Astrocyte of the spinal cord (primary cell): ENCODE measurements around the gene ZFR.

Experiments used
- DNase-seq: peaks from one replicate; pipeline ENCODE4 v3.0.0; 2011; ENCODE audit warnings: low read depth, low spot score
- H3K4me3 ChIP-seq: 2 replicates; pipeline ENCODE4 v1.5.1; 2011; ENCODE audit warnings: low read depth, mild to moderate bottlenecking, low read length, moderate library complexity
- in situ Hi-C: cut with HindIII; loops from 2 replicates; pipeline ENCODE4 v1.10.0; 2017; ENCODE audit warnings: low sequenced_read_pairs
- TF ChIP-seq, protein P1 (sequence below): IDR thresholded peaks from 2 replicates; pipeline ENCODE4 v1.5.1; 2012; ENCODE audit warnings: low read depth, mild to moderate bottlenecking, low read length, inconsistent platforms

Gene ZFR

GRCh38 chr5:32358611-32359010 is 85.9 kb downstream of the ZFR start:
- H3K4me3 ChIP-seq: no peak overlapping the region
- in situ Hi-C loops: no loop called here
- DNase-seq: no peak
- TF ChIP-seq, protein P1, sequence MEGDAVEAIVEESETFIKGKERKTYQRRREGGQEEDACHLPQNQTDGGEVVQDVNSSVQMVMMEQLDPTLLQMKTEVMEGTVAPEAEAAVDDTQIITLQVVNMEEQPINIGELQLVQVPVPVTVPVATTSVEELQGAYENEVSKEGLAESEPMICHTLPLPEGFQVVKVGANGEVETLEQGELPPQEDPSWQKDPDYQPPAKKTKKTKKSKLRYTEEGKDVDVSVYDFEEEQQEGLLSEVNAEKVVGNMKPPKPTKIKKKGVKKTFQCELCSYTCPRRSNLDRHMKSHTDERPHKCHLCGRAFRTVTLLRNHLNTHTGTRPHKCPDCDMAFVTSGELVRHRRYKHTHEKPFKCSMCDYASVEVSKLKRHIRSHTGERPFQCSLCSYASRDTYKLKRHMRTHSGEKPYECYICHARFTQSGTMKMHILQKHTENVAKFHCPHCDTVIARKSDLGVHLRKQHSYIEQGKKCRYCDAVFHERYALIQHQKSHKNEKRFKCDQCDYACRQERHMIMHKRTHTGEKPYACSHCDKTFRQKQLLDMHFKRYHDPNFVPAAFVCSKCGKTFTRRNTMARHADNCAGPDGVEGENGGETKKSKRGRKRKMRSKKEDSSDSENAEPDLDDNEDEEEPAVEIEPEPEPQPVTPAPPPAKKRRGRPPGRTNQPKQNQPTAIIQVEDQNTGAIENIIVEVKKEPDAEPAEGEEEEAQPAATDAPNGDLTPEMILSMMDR: no peak

DNA sequence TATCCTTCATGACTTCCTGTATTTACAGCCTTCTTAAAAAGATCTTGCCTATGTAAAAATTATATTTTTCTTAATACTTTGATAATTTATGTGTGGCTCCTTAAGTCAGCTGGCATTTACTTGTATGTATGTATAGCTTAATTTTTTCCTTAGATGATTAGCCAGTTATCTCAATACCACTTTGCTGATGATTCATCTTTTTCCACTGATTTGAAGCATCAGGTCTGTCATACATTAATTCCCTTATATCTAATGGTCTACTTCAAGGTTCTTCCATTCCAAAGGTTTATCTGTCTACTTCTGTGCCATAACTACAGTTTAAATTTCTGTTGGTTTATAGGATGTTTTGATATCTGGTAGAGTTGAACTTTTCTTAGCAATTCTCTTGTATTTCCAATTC is 86.9 kb downstream of the ZFR start:
- no peak overlapping the region for H3K4me3 ChIP-seq
- TF ChIP-seq, protein P1: no peak
- in situ Hi-C loops: no loop called here
- DNase-seq: no peak

- in situ Hi-C loops: no loop called here
- no peak for DNase-seq
- H3K4me3 ChIP-seq: no peak overlapping the region
- TF ChIP-seq, protein P1: no peak
Observed at GRCh38 chr5:32355686-32356085, 88.9 kb downstream of the ZFR start.

GRCh38 chr5:32353420-32353819 is 91.1 kb downstream of the ZFR start:
- DNase-seq: no peak
- in situ Hi-C loops: no loop called here
- TF ChIP-seq, protein P1: no peak
- H3K4me3 ChIP-seq: no peak overlapping the region

DNA sequence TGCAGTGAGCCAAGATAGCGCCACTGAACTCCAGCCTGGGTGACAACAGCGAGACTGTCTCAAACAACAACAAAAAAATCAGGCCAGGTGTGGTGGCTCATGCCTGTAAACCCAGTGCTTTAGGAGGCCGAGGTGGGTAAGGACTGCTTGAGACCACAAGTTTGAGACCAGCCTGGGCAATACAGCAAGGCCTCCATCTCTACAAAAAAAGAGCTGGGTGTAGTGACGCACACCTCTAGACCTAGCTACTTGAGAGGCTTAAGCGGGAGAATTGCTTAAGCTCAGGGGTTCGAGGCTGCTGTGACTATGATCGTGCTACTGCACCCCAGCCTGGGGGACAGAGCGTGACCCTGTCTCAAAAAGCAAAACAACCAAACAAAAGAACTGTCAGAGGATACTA is 91.9 kb downstream of the ZFR start:
- TF ChIP-seq, protein P1: no peak
- no peak overlapping the region for H3K4me3 ChIP-seq
- in situ Hi-C loops: no loop called here
- no peak for DNase-seq

DNA sequence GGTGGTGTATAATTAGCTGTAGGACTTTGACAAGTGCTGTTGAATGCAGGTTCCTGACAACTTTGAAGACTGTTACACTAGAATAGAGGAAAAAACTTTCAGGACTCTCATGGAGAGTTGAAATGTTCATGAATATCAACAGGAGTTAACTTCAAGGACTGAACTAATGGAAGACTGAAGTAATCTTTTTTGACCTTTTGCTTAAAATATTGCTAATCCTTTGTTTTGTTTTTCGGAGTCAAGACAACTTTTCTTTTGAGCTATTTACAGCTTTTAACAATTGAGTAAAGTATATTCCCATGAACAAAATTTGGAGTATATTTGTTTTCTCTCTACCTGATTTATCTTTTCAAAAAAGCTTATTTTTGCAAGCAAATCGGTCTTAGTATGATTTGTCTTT is 97.7 kb downstream of the ZFR start:
- TF ChIP-seq, protein P1: no peak
- no peak for DNase-seq
- in situ Hi-C loops: no loop called here
- H3K4me3 ChIP-seq: no peak overlapping the region
